HepG2 (cell line): ENCODE results near the gene JMJD1C. TPM values are rescaled to one million over a fixed set of nuclear protein-coding genes. Genes with fewer than 3 reads are reported as not detected.

Experiments
- ATAC-seq: fragments of 200-7000 bp; cut with Tn5 transposase; 3 replicates; pipeline ENCODE4 v1.9.1; 2020; ENCODE audit warnings: mild to moderate bottlenecking, moderate library complexity
- BruUV-seq: library from RNA; stranded (reverse); fragments of 400-500 nt; replicated peaks from 2 replicates; lab custom pipeline; 2021; lab: Mats Ljungman, UMichigan
- CTCF ChIA-PET: fragments of 300-600 bp; formaldehyde crosslinking; extraction: SDS; loops from one replicate; lab custom pipeline; 2021; ENCODE audit warnings: low total read pairs, inconsistent platforms, low intra/inter-chr PET ratio; lab: Yijun Ruan, JAX
- POLR2A ChIA-PET: fragments of 350-600 bp; sonication (Branson Sonifier 250); formaldehyde crosslinking; loops from one replicate; lab custom pipeline; 2020; ENCODE audit warnings: antibody characterized with exemption, inconsistent platforms; lab: Yijun Ruan, JAX
- DNase-seq: peaks from one replicate; pipeline ENCODE4 v3.0.0-alpha.2; 2015; ENCODE audit warnings: low spot score
- FAIRE-seq: peaks from 3 replicates; lab custom pipeline; 2011; peaks lifted over from hg19 to GRCh38; lab: Jason Lieb, UNC
- H2AFZ ChIP-seq: one replicate; pipeline ENCODE4 v1.6.1; 2011; ENCODE audit warnings: low read length, inconsistent platforms
- H3K27ac ChIP-seq: fragments of 300-600 bp; 3 replicates; pipeline ENCODE4 v1.8.0; 2011; ENCODE audit warnings: mixed run types, mild to moderate bottlenecking, mixed read lengths, low read length, inconsistent platforms; ENCODE audit not compliant: insufficient read depth; ENCODE audit errors: extremely low read length
- H3K27me3 ChIP-seq, 2 experiments: fragments of 200-600 bp in 1 of 2; 2 replicates in 1 of 2; 3 replicates in 1 of 2; pipeline versions ENCODE4 v1.6.0 to v1.8.0; 2011; ENCODE audit warnings: low read length in 2 of 2, mild to moderate bottlenecking in 2 of 2, moderate library complexity in 2 of 2, inconsistent platforms in 1 of 2; ENCODE audit not compliant: insufficient read depth in 2 of 2, control insufficient read depth in 1 of 2
- H3K36me3 ChIP-seq, 2 experiments: fragments of 200-600 bp in 1 of 2; replicated peaks in 1 of 2; 2 replicates in 1 of 2; 3 replicates in 1 of 2; pipeline versions ENCODE4 v1.5.1 to v1.8.0; 2011; ENCODE audit warnings: low read length in 2 of 2, inconsistent platforms in 1 of 2; ENCODE audit not compliant: insufficient read depth in 2 of 2, control insufficient read depth in 1 of 2
- H3K4me1 ChIP-seq: 2 replicates; pipeline ENCODE4 v1.5.1; 2012; ENCODE audit warnings: low read length, inconsistent platforms; ENCODE audit not compliant: insufficient read depth
- H3K4me2 ChIP-seq: 2 replicates; pipeline ENCODE4 v1.6.0; 2011; ENCODE audit warnings: low read depth, low read length, inconsistent platforms
- H3K4me3 ChIP-seq, 3 experiments: fragments of 200-600 bp in 1 of 3; sonication (generic), shearing (Covaris generic) in 1 of 3; replicated peaks in 1 of 3; 2 replicates each; pipeline ENCODE4 v1.5.1; 2011 to 2016; ENCODE audit warnings: low read length in 3 of 3, inconsistent platforms in 2 of 3, low read depth in 2 of 3, mild to moderate bottlenecking in 2 of 3, control low read depth in 1 of 3, mixed read lengths in 1 of 3; ENCODE audit not compliant: insufficient read depth in 1 of 3
- H3K79me2 ChIP-seq: one replicate; pipeline ENCODE4 v1.6.1; 2011; ENCODE audit warnings: low read length, inconsistent platforms; ENCODE audit not compliant: insufficient read depth
- H3K9ac ChIP-seq: 2 replicates; pipeline ENCODE4 v1.6.0; 2011; ENCODE audit warnings: mild to moderate bottlenecking, low read depth, low read length, inconsistent platforms; ENCODE audit not compliant: insufficient read depth
- H3K9me3 ChIP-seq: 2 replicates; pipeline ENCODE4 v1.5.1; 2012; ENCODE audit warnings: mild to moderate bottlenecking, low read length
- H4K20me1 ChIP-seq: 2 replicates; pipeline ENCODE4 v1.6.0; 2011; ENCODE audit warnings: inconsistent platforms, mild to moderate bottlenecking, low read length, moderate library complexity; ENCODE audit not compliant: insufficient read depth
- AHR ChIP-seq: IDR thresholded peaks from 2 replicates; pipeline ENCODE4 v1.6.1; 2018; ENCODE audit warnings: missing genetic modification reagents, missing compliant biosample characterization
- KDM3A ChIP-seq: IDR thresholded peaks from 2 replicates; pipeline ENCODE4 v1.6.1; 2018; ENCODE audit warnings: low read depth, missing compliant biosample characterization
- MTA3 ChIP-seq: sonication (generic); formaldehyde crosslinking; IDR thresholded peaks from 2 replicates; pipeline ENCODE4 v1.4.0; 2020; ENCODE audit warnings: missing genetic modification reagents
- PHB2 ChIP-seq: fragments of 450-650 bp; IDR thresholded peaks from 2 replicates; pipeline ENCODE4 v1.6.1; 2018; ENCODE audit not compliant: partially characterized antibody
- RBAK ChIP-seq: sonication (generic); formaldehyde crosslinking; IDR thresholded peaks from 2 replicates; pipeline ENCODE4 v1.5.1; 2020; ENCODE audit warnings: mild to moderate bottlenecking, missing genetic modification reagents
- SMAD1 ChIP-seq: sonication (generic); formaldehyde crosslinking; IDR thresholded peaks from 2 replicates; pipeline ENCODE4 v1.4.0; 2020; ENCODE audit warnings: missing genetic modification reagents, low read depth, mild to moderate bottlenecking, borderline replicate concordance
- YY1 ChIP-seq: IDR thresholded peaks from 2 replicates; pipeline ENCODE4 v1.6.1; 2011; ENCODE audit warnings: low read length, low read depth, moderate library complexity, mild to moderate bottlenecking; ENCODE audit not compliant: insufficient read depth, insufficient replicate concordance
- ZBTB38 ChIP-seq: sonication (generic); formaldehyde crosslinking; IDR thresholded peaks from 2 replicates; pipeline ENCODE4 v1.5.1; 2020; ENCODE audit warnings: mild to moderate bottlenecking, missing genetic modification reagents
- ZFP36L1 ChIP-seq: sonication (generic); formaldehyde crosslinking; IDR thresholded peaks from 2 replicates; pipeline ENCODE4 v1.8.0; 2022; ENCODE audit warnings: mild to moderate bottlenecking, missing genetic modification reagents, moderate library complexity
- ZNF468 ChIP-seq: sonication (generic); formaldehyde crosslinking; IDR thresholded peaks from 2 replicates; pipeline ENCODE4 v1.8.0; 2022; ENCODE audit warnings: mild to moderate bottlenecking, moderate library complexity, missing genetic modification reagents
- ZNF652 ChIP-seq: IDR thresholded peaks from 2 replicates; pipeline ENCODE4 v1.6.1; 2016; ENCODE audit warnings: low read depth, borderline replicate concordance
- WGBS: methylation state at CpG from one replicate; pipeline ENCODE4 v1.1.6; 2017; ENCODE audit warnings: low lambda C conversion rate; 5-methylcytosine and 5-hydroxymethylcytosine counted together
- in situ Hi-C: cut with HindIII; loops from 2 replicates; pipeline ENCODE4 v1.10.0; 2017; ENCODE audit warnings: low pct_unique_long_range_greater_than_20kb; ENCODE audit not compliant: extremely low pct_ligation_motif_present
- intact Hi-C: fragments of 100-400 bp; cut with micrococcal nuclease; formaldehyde crosslinking; loops from one replicate; pipeline ENCODE4 v1.10.0; 2022; ENCODE audit not compliant: unreplicated experiment
- polyA plus RNA-seq, 8 experiments: library from polyadenylated mRNA; depleted of rRNA in 3 of 8; stranded (reverse) in 7 of 8; unstranded in 1 of 8; fragments of >200 nt; fragmentation: Illumina TruSeq in 4 of 8; extraction: Trizol in 4 of 8; gene quantifications; 2 replicates each; pipeline versions ENCODE4 v1.2.1 to v1.2.3, GENCODE V29; 2011 to 2016; ENCODE audit warnings: low read depth in 4 of 8, missing spikeins in 1 of 8, mixed read lengths in 1 of 8; ENCODE audit not compliant: insufficient read depth in 1 of 8
- total RNA-seq, 5 experiments: library from RNA; depleted of rRNA; stranded (reverse); fragments of >200 nt; fragmentation: Illumina TruSeq; extraction: Trizol; gene quantifications; 2 replicates each; pipeline ENCODE4 v1.2.3, GENCODE V29; 2016; ENCODE audit warnings: low read depth in 1 of 5
- TF ChIP-seq, protein P1 (sequence below): sonication (generic); formaldehyde crosslinking; IDR thresholded peaks from 2 replicates; pipeline ENCODE4 v1.5.0; 2020; ENCODE audit warnings: mild to moderate bottlenecking, missing genetic modification reagents
- TF ChIP-seq, protein P2 (sequence below): sonication (generic); formaldehyde crosslinking; IDR thresholded peaks from 2 replicates; pipeline ENCODE4 v1.4.0; 2020; ENCODE audit warnings: mild to moderate bottlenecking, missing genetic modification reagents, borderline replicate concordance
- TF ChIP-seq, protein P3 (sequence below): sonication (generic); formaldehyde crosslinking; IDR thresholded peaks from 2 replicates; pipeline ENCODE4 v1.4.0; 2020; ENCODE audit warnings: mild to moderate bottlenecking, low read depth, missing genetic modification reagents
- TF ChIP-seq, protein P4 (sequence below), 2 experiments: sonication (generic) in 1 of 2; formaldehyde crosslinking in 1 of 2; IDR thresholded peaks; 2 replicates each; pipeline versions ENCODE4 v1.4.0 to v1.6.1; 2018 to 2020; ENCODE audit warnings: missing genetic modification reagents in 2 of 2, borderline replicate concordance in 1 of 2, low read depth in 1 of 2, mild to moderate bottlenecking in 1 of 2, missing biosample characterization in 1 of 2
- TF ChIP-seq, protein P5 (sequence below): sonication (generic); formaldehyde crosslinking; IDR thresholded peaks from 2 replicates; pipeline ENCODE4 v1.5.0; 2020; ENCODE audit warnings: missing genetic modification reagents
- TF ChIP-seq, protein P6 (sequence below): sonication (generic); formaldehyde crosslinking; IDR thresholded peaks from 2 replicates; pipeline ENCODE4 v1.4.0; 2020; ENCODE audit warnings: mild to moderate bottlenecking, missing genetic modification reagents

JMJD1C gene
- total and polyA plus RNA-seq, 2 of the 13 experiments (the other 11 are each of a cell fraction or from before 2014, with no cell fraction given): 42.3 to 42.7 TPM

DNA sequence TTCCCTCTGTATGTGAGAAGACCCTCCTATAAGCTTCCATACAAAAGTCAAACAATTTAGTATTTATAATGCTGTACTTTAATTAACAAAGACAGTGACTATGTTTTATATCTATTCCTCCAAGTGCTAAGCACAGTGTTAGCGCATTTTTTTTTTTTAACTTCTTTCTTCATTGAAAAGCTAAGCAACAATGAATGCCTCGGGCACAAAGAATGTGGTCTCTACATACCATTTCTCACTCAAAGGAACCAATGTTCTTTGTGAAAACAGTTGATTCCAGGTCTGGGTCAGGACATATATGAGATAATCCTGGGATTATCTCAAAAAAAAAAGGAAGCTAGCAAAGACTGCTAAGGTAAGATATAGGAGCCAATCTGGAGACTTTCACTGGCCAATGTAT is 29.2 kb upstream of the JMJD1C start:
- Histone ChIP-seq H3K36me3 (peaks cover 0 to 7% of the 10 kb centered on the region in 2 experiments; a peak in 1 of 5 replicates), H3K79me2 (peaks cover 80% of the 10 kb centered on the region), H3K9me3 (no peaks in the 10 kb centered on the region), H3K27me3 (no peaks in the 10 kb centered on the region), H2AFZ (no peak overlapping the region), H4K20me1 (peaks cover 1% of the 10 kb centered on the region; the same call in 1 of the 2 replicates), H3K9ac (no peak overlapping the region), H3K4me3 (no peak overlapping the region), H3K4me1 (peaks cover 51% of the 10 kb centered on the region), H3K27ac (no peak overlapping the region), H3K4me2 (no peak overlapping the region)
- in situ Hi-C loops: no loop called here
- ATAC-seq (no peak), FAIRE-seq (no peak), DNase-seq (no peak)
- CTCF ChIA-PET: no interaction called here
- intact Hi-C loops: no loop called here
- POLR2A ChIA-PET: no interaction called here
- WGBS: 89% methylated on average over 2 of the region's 2 CpGs
- no TSS peak for BruUV-seq
- TF ChIP-seq MTA3 (CRISPR knock-in tag): no peak
- no peak for TF ChIP-seq RBAK (CRISPR knock-in tag)
- TF ChIP-seq ZNF468 (CRISPR knock-in tag): no peak
- TF ChIP-seq, protein P1, sequence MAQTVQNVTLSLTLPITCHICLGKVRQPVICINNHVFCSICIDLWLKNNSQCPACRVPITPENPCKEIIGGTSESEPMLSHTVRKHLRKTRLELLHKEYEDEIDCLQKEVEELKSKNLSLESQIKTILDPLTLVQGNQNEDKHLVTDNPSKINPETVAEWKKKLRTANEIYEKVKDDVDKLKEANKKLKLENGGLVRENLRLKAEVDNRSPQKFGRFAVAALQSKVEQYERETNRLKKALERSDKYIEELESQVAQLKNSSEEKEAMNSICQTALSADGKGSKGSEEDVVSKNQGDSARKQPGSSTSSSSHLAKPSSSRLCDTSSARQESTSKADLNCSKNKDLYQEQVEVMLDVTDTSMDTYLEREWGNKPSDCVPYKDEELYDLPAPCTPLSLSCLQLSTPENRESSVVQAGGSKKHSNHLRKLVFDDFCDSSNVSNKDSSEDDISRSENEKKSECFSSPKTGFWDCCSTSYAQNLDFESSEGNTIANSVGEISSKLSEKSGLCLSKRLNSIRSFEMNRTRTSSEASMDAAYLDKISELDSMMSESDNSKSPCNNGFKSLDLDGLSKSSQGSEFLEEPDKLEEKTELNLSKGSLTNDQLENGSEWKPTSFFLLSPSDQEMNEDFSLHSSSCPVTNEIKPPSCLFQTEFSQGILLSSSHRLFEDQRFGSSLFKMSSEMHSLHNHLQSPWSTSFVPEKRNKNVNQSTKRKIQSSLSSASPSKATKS (CRISPR knock-in tag): no peak
- TF ChIP-seq, protein P2, sequence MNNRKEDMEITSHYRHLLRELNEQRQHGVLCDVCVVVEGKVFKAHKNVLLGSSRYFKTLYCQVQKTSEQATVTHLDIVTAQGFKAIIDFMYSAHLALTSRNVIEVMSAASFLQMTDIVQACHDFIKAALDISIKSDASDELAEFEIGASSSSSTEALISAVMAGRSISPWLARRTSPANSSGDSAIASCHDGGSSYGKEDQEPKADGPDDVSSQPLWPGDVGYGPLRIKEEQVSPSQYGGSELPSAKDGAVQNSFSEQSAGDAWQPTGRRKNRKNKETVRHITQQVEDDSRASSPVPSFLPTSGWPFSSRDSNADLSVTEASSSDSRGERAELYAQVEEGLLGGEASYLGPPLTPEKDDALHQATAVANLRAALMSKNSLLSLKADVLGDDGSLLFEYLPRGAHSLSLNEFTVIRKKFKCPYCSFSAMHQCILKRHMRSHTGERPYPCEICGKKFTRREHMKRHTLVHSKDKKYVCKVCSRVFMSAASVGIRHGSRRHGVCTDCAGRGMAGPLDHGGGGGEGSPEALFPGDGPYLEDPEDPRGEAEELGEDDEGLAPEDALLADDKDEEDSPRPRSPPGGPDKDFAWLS (CRISPR knock-in tag): no peak
- TF ChIP-seq, protein P3, sequence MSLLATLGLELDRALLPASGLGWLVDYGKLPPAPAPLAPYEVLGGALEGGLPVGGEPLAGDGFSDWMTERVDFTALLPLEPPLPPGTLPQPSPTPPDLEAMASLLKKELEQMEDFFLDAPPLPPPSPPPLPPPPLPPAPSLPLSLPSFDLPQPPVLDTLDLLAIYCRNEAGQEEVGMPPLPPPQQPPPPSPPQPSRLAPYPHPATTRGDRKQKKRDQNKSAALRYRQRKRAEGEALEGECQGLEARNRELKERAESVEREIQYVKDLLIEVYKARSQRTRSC (CRISPR knock-in tag): no peak
- no peak for TF ChIP-seq ZNF652 (CRISPR knock-in tag)
- no peak for TF ChIP-seq YY1
- TF ChIP-seq SMAD1: no peak
- TF ChIP-seq KDM3A: no peak
- no peak for TF ChIP-seq ZBTB38 (CRISPR knock-in tag)
- TF ChIP-seq, protein P4, sequence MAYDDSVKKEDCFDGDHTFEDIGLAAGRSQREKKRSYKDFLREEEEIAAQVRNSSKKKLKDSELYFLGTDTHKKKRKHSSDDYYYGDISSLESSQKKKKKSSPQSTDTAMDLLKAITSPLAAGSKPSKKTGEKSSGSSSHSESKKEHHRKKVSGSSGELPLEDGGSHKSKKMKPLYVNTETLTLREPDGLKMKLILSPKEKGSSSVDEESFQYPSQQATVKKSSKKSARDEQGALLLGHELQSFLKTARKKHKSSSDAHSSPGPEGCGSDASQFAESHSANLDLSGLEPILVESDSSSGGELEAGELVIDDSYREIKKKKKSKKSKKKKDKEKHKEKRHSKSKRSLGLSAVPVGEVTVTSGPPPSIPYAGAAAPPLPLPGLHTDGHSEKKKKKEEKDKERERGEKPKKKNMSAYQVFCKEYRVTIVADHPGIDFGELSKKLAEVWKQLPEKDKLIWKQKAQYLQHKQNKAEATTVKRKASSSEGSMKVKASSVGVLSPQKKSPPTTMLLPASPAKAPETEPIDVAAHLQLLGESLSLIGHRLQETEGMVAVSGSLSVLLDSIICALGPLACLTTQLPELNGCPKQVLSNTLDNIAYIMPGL (CRISPR knock-in tag; IDR thresholded peaks at IDR 0.05; ENCODE audit: borderline replicate concordance in 1 of 2, low read depth in 1 of 2): no peak
- TF ChIP-seq AHR (CRISPR knock-in tag): no peak
- no peak for TF ChIP-seq PHB2
- TF ChIP-seq, protein P5, sequence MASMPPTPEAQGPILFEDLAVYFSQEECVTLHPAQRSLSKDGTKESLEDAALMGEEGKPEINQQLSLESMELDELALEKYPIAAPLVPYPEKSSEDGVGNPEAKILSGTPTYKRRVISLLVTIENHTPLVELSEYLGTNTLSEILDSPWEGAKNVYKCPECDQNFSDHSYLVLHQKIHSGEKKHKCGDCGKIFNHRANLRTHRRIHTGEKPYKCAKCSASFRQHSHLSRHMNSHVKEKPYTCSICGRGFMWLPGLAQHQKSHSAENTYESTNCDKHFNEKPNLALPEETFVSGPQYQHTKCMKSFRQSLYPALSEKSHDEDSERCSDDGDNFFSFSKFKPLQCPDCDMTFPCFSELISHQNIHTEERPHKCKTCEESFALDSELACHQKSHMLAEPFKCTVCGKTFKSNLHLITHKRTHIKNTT: no peak
- TF ChIP-seq ZFP36L1 (CRISPR knock-in tag): no peak
- TF ChIP-seq, protein P6, sequence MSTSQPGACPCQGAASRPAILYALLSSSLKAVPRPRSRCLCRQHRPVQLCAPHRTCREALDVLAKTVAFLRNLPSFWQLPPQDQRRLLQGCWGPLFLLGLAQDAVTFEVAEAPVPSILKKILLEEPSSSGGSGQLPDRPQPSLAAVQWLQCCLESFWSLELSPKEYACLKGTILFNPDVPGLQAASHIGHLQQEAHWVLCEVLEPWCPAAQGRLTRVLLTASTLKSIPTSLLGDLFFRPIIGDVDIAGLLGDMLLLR (CRISPR knock-in tag): no peak
